GM19035 (cell line): Measurements from ENCODE around the gene THG1L.
"Not testable (repeated sequence)": the region's sequence is repeated elsewhere in the genome, so short reads cannot be mapped to it uniquely, and the experiment has no call there.

Experiments used
- ATAC-seq: cut with Tn5 transposase; IDR thresholded peaks from one replicate; pipeline ENCODE4 v1.9.1; 2021; ENCODE audit not compliant: unreplicated experiment

The THG1L gene

DNA sequence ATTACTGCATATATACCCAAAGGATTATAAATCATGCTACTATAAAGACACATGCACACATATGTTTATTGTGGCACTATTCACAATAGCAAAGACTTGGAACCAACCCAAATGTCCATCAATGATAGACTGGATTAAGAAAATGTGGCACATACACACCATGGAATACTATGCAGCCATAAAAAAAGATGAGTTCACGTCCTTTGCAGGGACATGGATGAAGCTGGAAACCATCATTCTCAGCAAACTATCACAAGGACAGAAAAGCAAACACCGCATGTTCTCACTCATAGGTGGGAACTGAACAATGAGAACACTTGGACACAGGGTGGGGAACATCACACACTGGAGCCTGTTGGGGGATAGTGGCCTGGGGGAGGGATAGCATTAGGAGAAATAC is 4.6 kb upstream of the THG1L start:
- not testable (repeated sequence) for ATAC-seq

DNA sequence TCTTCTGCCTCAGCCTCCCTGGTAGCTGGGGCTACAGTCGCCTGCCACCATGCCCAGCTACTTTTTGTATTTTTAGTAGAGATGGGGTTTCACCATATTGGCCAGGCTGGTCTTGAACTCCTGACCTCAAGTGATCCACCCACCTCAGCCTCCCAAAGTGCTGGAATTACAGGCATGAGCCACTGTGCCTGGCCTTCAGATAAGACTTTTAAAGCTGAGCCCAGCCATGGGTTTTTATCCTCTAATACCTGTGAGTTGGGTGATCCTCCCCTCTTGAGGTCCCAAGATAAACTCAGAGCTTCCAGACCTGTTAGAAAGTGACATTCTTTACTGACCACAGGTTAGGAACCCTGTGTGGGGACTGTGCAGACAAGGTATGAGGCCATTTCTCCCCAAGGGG is 3.4 kb upstream of the THG1L start:
- ATAC-seq = not testable (repeated sequence)

GRCh38 chr5:157729858-157730257 is 1.4 kb upstream of the THG1L start:
- ATAC-seq = peak; percentile 58

DNA sequence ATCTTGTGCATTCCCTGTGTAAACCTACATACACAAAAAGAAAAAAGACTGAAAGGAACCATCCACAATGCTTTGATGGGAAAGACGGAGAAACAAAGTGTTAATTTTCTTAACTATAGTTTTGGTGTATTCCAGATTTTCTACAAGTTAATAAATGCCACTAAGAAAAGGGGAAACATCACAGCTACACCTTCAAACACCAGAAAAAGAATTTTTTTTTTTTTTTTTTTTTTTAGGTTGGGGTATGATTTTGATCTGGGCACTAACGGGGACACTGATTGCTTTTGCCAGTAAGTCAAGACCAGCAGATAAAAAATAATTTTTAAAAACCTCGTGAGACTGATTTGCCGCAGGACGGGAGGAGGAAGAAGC is 334 bp upstream of the THG1L start:
- ATAC-seq = no peak

- no peak for ATAC-seq
These were observed 902 bp downstream of the THG1L start for GRCh38 chr5:157732130-157732514.

- no peak for ATAC-seq
These were observed 1.5 kb downstream of the THG1L start for GRCh38 chr5:157732596-157733262.

- no peak for ATAC-seq
These were observed 3.2 kb downstream of the THG1L start for GRCh38 chr5:157734436-157734835.

GRCh38 chr5:157735991-157736390 is 4.8 kb downstream of the THG1L start:
- no peak for ATAC-seq

GRCh38 chr5:157739388-157740228 is 8.4 kb downstream of the THG1L start:
- ATAC-seq = no peak

GRCh38 chr5:157740229-157740610 is 9.0 kb downstream of the THG1L start:
- no peak for ATAC-seq

GRCh38 chr5:157741131-157741530 is 9.9 kb downstream of the THG1L start:
- no peak for ATAC-seq

GRCh38 chr5:157743163-157744050 is 12.2 kb downstream of the THG1L start, which contains the start of gene LSM11:
TSS of gene LSM11 (plus strand) at chr5:157743712. CDS start at chr5:157743751, 39 bp downstream.
- peak; percentile 91 for ATAC-seq

DNA sequence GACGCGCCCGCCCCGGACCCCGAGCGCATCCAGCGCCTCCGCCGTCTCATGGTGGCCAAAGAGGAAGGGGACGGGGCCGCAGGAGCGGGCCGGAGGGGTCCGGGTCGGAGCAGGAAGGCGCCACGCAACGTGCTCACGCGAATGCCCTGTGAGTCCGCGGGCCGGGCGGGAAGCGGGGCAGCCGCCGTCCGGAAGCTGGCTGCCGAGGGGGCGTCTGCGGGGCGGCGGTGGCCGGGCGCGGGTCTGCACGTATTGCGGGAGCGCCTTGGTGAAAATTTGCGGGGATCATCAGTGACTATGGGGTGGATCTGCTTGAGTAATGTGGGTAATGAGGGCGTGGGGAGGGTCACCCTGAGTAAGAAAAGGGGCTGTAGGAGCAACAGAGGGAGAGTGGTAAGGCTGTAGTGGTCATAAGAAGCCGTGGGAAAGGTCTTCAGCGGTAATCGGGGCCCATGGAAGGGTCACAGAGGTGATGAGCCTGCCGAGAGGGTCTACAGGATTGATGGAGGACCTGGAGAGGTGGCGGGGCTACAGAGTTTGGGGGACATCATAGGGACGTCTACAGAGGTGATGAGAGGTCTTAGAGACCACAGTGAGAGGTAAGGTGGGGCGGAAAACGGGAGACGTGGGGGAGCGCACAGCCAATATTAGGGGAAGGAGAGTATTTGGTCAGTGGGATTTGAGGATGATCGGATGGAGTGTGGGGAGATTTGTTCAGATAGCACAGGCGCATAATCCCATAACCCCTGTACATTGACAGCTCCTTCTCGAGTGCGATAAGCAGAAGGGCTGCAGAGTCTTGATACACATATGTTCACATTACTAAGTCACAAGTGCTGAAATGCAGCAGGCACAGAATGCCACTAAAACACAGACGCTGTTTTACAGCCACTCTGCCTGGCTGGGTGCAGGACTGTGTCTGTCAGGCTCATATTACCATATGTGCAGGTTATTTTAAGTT is 13.1 kb downstream of the THG1L start:
- peak; percentile 31 for ATAC-seq

- no peak for ATAC-seq
These were observed 13.8 kb downstream of the THG1L start for GRCh38 chr5:157745041-157745456.

DNA sequence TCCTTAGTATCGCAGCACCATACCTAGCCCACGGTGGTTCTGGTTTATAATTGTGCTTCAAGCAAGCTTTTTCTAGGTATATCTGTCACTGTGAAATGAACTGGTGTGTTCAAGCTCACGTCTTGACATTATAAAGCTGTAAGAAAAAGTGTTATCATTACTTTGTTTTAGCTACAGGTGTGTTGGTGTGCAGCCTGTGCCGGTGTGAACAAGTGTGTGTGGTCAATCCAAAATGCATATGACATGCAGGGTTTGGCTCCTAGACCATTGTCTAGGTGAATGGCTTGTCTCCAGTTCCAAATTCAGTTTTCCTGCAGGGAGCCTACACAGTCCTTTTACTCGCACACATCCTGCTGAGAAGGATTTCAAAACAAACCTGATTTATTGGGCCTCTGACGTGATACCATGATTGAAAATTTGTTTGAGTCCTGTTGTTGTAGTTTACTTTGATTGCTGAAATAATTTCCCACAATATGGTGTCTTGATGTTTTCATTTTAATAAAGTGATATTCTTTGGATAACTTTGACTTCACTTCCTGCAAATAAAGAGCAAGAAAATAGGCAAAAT is 16.0 kb downstream of the THG1L start:
- ATAC-seq = no peak

DNA sequence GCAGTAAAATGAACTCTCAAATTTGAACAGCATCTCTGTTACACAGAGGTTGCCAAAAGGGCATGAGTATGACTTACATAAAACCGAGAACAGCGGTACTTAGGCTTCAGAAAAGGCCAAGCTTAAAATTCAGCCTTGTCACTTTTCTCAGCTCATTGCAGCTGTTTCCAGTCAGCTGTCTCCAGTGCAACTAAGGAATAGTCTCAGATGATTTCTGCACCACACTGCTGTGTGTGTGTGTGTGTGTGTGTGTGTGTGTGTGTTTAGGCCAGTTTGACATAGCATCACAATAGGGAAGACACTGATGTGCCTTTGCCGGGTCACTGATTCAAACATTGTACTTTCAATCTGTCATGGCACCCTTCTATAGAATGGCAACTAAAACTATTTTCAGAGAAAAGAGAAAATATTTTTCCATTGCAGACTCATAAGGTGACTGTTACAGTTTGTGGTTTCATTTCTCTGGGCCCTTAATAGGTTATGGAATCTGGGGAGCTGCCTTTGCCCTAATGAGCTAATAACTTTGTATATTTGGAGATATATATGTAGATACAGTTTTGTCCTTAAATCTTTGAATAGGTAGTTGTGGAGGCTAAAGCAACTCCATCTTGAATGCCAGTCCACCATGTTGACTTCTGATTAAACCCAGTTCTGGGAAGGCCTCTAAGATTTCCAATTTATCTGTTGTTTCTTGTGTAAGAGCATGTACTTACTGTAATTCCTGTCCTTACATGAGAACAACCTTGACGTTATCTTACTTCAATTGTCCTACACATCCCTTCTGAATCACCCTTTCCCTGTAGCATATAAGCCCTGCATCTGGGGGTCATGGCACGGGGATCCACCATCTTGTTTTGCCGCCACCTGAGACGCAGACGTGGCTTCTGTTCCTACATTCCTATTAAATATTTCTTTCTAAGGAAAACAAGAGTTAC is 16.8 kb downstream of the THG1L start:
- ATAC-seq = no peak

DNA sequence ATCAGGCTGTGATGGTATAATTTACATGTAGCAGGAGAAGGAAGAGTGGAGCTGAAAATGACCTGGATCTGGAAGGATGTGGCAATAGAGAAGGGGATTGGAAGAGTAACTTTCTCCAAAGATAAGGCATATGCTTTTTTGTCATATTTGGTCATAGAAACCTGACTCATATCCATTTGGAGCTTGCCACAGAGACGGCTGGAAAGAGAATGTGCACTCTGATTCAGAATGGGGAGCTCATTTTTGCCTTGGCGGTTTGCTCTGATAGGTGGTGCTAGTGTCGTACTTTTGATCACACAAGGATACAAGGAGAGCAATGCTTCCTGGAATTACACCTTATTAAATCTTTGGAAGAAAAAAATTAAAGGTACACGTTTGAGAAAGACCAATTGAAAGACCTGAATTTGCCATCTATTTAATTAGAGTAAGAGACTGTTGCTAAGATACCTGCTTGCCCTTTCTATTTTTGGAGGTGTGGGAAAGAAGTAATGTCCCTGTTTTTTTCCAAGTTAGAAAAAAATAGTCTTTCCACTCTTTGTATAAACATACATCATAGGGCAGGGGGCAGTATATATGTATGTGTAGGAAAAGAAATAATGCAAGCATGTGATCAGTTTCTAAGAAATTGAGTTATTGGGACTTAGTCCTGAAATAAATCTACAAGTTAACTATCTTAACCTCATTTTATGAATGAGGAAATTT is 17.7 kb downstream of the THG1L start:
- ATAC-seq = no peak

- no peak for ATAC-seq
These were observed 18.2 kb downstream of the THG1L start for GRCh38 chr5:157749462-157749799.
